HG03558 (cell line): ENCODE data around the gene ABCA3.
"Not testable (repeated sequence)": the region's sequence is repeated elsewhere in the genome, so short reads cannot be mapped to it uniquely, and the experiment has no call there.

ENCODE experiments used
- ATAC-seq: cut with Tn5 transposase; IDR thresholded peaks from one replicate; pipeline ENCODE4 v1.9.1; 2021; ENCODE audit warnings: moderate number of reproducible peaks; ENCODE audit not compliant: unreplicated experiment; ENCODE audit errors: extremely low read depth

The ABCA3 gene

DNA sequence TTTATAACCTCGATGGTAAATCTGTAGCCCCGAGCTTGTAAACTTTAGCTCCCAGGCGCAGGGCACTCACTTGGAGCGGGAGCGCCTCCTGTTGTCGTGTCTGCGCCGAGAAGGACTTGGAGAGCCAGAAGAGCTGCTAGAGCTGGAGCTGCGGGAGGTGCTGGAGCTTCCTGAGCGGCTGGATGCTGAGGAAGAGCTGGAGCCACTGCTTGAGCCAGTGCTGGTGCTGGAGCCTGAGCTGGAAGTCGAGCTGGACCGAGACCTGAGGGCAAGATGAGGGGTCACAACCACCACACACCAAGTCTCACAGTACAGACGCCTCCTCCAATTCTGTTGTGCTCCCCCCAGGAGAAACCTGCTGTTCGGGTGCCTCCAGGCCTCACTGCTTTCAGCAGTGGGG, 77.5 kb downstream of the ABCA3 start:
- ATAC-seq, result not testable (repeated sequence)

DNA sequence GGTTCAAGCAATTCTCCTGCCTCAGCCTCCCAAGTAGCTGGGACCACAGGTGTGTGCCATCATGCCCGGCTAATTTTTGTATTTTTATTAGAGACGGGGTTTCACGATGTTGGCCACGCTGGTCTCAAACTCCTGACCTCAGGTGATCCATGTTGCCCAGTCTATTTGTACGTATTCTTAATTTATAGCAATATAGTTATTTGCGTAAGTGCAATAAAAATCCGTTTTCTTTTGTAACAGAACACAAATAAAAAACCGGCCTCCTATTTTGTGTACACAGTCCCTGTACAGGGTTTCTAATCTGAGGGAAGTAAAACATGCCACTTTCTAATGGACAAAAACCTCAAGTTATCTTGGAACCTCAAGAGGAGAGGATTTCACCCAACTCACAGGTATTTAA, 80.3 kb downstream of the ABCA3 start:
- ATAC-seq, result no peak

GRCh38 chr16:2258530-2258929, 82.0 kb downstream of the ABCA3 start:
- ATAC-seq, result not testable (repeated sequence)

- no peak for ATAC-seq
These were observed 82.8 kb downstream of the ABCA3 start for GRCh38 chr16:2257726-2258125.

- ATAC-seq, result no peak
These were observed 83.9 kb downstream of the ABCA3 start for GRCh38 chr16:2256531-2257140.

DNA sequence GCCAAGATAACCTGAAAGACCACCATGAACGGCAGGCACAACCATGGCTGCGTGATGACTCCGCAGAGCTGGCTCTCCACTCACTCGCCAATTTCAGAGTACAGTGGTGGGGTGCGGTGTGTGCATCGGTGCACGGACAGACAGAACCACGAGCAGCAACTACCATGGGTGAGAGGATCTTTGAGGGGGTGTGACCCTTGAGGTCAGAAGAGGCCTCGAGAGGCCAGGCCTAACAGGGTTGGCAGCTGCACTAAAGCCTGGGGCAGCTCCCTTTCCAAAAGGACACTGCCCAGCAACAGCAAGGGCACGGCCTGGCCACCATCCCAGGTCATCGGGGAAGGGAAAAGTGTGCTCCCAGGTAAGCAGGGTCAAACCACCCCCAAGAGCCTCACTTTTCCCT, 87.2 kb downstream of the ABCA3 start:
- no peak for ATAC-seq

DNA sequence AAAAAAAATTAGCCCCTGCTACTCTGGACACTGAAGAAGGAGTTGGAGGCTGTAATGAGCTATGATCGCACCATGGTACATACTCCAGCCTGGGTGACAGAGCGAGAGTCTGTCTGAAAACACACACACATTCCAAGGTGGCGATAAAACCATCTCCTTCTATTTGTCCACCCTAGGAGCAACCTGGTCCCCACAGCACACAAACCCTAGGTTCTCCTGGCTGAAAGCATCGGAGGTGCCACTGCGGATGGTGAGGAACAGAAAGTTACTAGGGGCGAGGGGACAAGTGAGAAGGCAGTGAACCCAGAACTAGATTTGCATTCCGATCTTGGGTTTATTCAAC, 87.8 kb downstream of the ABCA3 start:
- no peak for ATAC-seq

GRCh38 chr16:2251296-2252111, 89.0 kb downstream of the ABCA3 start, which contains the start of gene ECI1:
ECI1 (minus strand) TSS chr16:2251587; CDS start chr16:2251566, 21 bp downstream.
- ATAC-seq, result peak; percentile 71

GRCh38 chr16:2250652-2251295, 89.8 kb downstream of the ABCA3 start:
- ATAC-seq, result no peak

DNA sequence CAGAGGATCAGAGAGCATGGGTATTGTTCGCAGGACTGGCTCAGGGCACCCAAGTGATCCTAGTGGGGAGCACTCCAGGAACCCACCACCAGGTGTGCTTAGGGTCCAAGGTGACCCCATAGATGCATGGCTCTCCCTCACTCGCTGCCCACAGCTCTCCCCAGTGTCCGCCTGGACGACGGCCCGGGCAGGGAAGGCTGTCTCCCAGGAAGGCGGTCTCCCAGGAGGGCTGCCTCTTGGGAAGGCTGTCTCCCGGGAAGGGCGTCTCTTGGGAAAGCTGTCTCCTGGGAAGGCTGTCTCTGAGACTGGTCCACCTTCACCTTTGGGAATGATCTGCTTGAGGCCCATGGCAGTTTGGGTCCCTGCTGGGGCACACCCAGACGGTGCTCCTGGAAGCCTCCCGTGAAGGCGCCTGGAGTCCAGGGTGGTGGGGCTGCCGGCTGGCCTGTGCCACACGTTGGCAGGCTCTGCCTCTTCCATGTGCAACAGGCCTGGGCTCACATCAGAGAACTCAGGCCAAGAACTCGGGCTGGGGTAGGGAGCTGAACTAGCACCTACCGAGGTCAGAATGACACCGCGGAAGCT, 94.1 kb downstream of the ABCA3 start:
- ATAC-seq, result no peak

GRCh38 chr16:2244926-2245795, 95.4 kb downstream of the ABCA3 start:
- ATAC-seq, result no peak

DNA sequence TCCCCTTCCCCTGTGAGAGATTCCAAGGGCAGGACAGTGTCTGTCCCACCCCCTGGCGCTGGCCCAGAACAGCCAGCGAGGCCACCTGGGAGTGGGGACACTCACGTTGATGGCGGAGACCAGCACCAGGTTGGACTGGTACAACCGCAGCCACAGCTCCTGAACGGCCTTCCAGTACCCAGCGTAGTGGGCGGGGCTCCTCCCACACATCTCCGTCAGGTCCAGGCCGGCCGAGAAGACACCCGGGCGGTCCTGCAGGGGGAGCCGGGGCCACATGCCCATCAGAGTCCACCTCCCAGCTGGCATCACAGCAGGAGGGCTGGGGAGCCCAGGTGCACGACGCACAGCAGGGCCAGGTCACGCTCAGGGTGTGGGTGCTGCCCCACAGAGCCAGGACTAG, 96.2 kb downstream of the ABCA3 start:
- no peak for ATAC-seq

DNA sequence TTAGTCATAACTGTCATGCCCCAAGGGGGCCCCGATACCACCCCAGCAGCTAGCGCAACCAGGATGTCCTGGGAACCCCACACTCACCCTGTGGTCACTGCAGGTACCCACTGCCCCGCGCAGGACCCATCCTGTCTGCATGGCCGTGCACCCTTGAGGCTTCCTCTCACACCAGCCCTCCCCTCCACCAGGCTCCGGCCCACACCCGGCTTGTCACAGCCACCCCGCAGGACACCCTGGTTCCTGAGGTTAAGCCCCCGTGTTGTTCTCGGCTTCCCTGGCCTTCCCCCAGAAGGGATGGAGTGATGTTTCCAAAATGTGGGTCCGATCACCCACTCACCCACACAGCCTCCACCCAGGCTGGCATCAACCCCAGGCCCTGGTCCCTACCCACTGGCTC, 96.7 kb downstream of the ABCA3 start:
- ATAC-seq, result no peak

- ATAC-seq, result no peak
These were observed 97.4 kb downstream of the ABCA3 start for GRCh38 chr16:2243031-2243528.

DNA sequence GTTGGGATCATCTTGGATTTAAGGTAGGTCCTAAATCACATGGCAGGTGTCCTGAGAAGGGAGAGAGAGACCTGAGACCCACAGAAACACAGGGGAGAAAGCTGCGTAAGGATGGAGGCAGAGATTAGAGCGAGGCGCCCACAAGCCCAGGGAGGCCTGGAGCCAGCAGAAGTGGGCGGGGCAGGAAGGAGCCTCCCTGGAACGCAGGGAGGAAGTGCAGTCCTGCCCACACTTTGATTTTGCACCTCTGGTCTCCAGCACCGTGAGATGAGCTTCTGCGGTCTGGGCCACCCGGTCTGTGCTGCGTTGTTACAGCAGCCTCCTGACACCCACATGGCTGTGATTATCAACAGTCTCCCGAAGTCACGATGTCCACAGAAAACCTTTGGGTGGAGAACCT, 97.9 kb downstream of the ABCA3 start:
- no peak for ATAC-seq

DNA sequence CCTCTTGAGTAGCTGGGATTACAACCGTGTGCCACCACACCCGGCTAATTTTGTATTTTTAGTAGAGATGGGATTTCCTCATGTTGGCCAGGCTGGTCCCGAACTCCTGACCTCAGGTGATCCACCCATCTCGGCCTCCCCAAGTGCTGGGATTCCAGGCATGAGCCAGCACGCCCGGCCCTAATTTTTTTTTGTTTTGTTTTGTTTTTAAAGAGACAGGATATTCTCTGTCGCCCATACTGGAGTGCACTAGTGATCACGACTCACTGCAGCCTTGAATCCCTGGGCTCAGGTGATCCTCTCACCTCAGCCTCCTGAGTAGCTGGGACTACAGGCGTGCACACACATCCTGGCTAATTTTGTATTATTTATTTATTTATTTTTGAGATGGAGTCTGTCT, 100.2 kb downstream of the ABCA3 start:
- not testable (repeated sequence) for ATAC-seq

- no peak for ATAC-seq
These were observed 101.5 kb downstream of the ABCA3 start for GRCh38 chr16:2238838-2239675.

DNA sequence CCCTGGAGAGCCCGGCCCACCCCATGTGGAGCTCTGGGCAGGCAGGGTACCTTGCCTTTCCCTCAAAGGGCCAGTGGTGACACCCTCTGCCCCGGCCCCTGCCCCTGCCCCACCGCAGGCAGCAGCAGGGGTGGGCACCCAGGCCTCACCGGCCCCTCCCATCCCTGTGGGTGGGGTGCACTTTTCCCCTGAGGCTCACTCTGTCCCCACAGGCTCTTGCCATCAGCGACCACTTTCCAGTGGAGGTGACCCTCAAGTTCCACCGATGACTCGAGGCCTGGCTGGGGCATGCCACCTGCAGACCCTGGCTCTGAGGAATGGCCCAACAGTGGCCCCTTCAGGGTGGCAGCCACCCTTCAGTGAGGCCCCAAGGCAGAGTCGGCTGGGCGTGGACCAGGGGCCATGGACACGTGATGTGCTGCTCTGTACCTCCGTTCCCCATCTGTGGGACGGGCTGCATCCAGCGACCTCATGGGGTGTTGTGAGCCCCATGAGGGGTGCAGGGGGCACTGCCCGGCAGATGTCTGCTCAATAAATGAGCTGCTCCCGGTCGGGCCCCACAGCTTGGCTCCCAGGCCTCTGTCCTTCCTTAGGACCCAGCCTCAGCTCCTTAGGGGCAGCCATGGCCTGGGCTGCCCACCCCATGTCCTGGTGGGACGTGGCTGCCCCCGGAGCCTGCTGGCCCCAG, 102.2 kb downstream of the ABCA3 start:
- no peak for ATAC-seq
